Central memory CD4-positive, alpha-beta T cell (primary cell): ENCODE data around the gene ATP8B2.
"Not testable (repeated sequence)": the region's sequence is repeated elsewhere in the genome, so short reads cannot be mapped to it uniquely, and the experiment has no call there.

Experiments
- DNase-seq: peaks from one replicate; pipeline ENCODE4 v3.0.0; 2022
- total RNA-seq, 3 experiments: gene quantifications; one replicate each; lab custom pipeline; 2026; lab: John Stamatoyannopoulos, UW

Gene ATP8B2
- total RNA-seq: 189 to 649 (median 407) reads per million in 3 experiments

GRCh38 chr1:154324669-154325582 lies at the start of gene ATP8B2:
ATP8B2 (plus strand) TSS chr1:154325525; CDS start chr1:154328142, 2,617 bp downstream.
- peak; percentile 77 for DNase-seq

- DNase-seq: no peak
Observed at GRCh38 chr1:154276797-154277196, 48.5 kb upstream of the ATP8B2 start.

GRCh38 chr1:154287591-154287990 lies 37.7 kb upstream of the ATP8B2 start:
- not testable (repeated sequence) for DNase-seq

GRCh38 chr1:154288661-154289060 lies 36.7 kb upstream of the ATP8B2 start:
- no peak for DNase-seq

GRCh38 chr1:154290921-154291320 lies 34.4 kb upstream of the ATP8B2 start:
- no peak for DNase-seq

GRCh38 chr1:154295408-154296235 lies 29.7 kb upstream of the ATP8B2 start:
- DNase-seq: no peak

GRCh38 chr1:154301582-154301981 lies 23.7 kb upstream of the ATP8B2 start:
- no peak for DNase-seq

- no peak for DNase-seq
Observed at GRCh38 chr1:154304664-154305337, 20.5 kb upstream of the ATP8B2 start.

- DNase-seq: no peak
Observed at GRCh38 chr1:154306151-154306550, 19.2 kb upstream of the ATP8B2 start.

GRCh38 chr1:154307670-154308270 lies 17.6 kb upstream of the ATP8B2 start:
- not testable (repeated sequence) for DNase-seq

- not testable (repeated sequence) for DNase-seq
Observed at GRCh38 chr1:154309136-154309535, 16.2 kb upstream of the ATP8B2 start.

- not testable (repeated sequence) for DNase-seq
Observed at GRCh38 chr1:154312229-154313065, 12.9 kb upstream of the ATP8B2 start.

- no peak for DNase-seq
Observed at GRCh38 chr1:154313066-154313356, 12.3 kb upstream of the ATP8B2 start.

- DNase-seq: not testable (repeated sequence)
Observed at GRCh38 chr1:154314226-154314625, 11.1 kb upstream of the ATP8B2 start.

GRCh38 chr1:154316704-154317103 lies 8.6 kb upstream of the ATP8B2 start:
- no peak for DNase-seq

- no peak for DNase-seq
Observed at GRCh38 chr1:154318386-154318785, 6.9 kb upstream of the ATP8B2 start.

- no peak for DNase-seq
Observed at GRCh38 chr1:154320882-154321608, 4.3 kb upstream of the ATP8B2 start, which contains the start of gene AQP10. AQP10 (plus strand) TSS chr1:154321093; CDS start chr1:154321156, 63 bp downstream.

- not testable (repeated sequence) for DNase-seq
Observed at GRCh38 chr1:154321609-154321934, 3.8 kb upstream of the ATP8B2 start.

GRCh38 chr1:154323493-154323892 lies 1.8 kb upstream of the ATP8B2 start:
- DNase-seq: no peak

- DNase-seq: no peak
Observed at GRCh38 chr1:154324241-154324640, 1.1 kb upstream of the ATP8B2 start.
